IMR-90 (cell line): ENCODE results near the gene MAPK8IP1. TPM values are rescaled to one million over a fixed set of nuclear protein-coding genes. Genes with fewer than 3 reads are reported as not detected.
A peak's percentile ranks its signal among the peaks of the same experiment; 100 is the strongest.

Experiments used
- ATAC-seq: fragments of 200-7000 bp; cut with Tn5 transposase; 2 replicates; pipeline ENCODE4 v1.9.1; 2020; ENCODE audit warnings: low read depth, mild to moderate bottlenecking, moderate library complexity
- BruUV-seq: library from RNA; stranded (reverse); fragments of 400-500 nt; replicated peaks from 2 replicates; lab custom pipeline; 2021; lab: Mats Ljungman, UMichigan
- CTCF ChIA-PET: fragments of 300-600 bp; formaldehyde crosslinking; extraction: SDS; loops from one replicate; lab custom pipeline; 2021; ENCODE audit warnings: antibody characterized with exemption; lab: Yijun Ruan, JAX
- POLR2A ChIA-PET: fragments of 300-600 bp; sonication (Branson Sonifier 250); formaldehyde crosslinking; loops from one replicate; lab custom pipeline; 2022; ENCODE audit warnings: antibody characterized with exemption; ENCODE audit not compliant: unreplicated experiment; lab: Charles Lee
- DNase-seq: peaks from one replicate; pipeline ENCODE4 v3.0.0; 2013
- H2AFZ ChIP-seq: replicated peaks from 2 replicates; pipeline ENCODE3; 2013; ENCODE audit warnings: low read length, mild to moderate bottlenecking; ENCODE audit not compliant: poor library complexity
- H2AK5ac ChIP-seq: 2 replicates; pipeline ENCODE4 v1.6.1; 2013; ENCODE audit warnings: low read depth, low read length, inconsistent platforms
- H2AK9ac ChIP-seq: replicated peaks from 2 replicates; pipeline ENCODE3; 2013; ENCODE audit warnings: mild to moderate bottlenecking, low read depth, low read length, moderate library complexity; ENCODE audit not compliant: poor library complexity
- H2BK120ac ChIP-seq: 2 replicates; pipeline ENCODE4 v1.6.1; 2013; ENCODE audit warnings: low read depth, low read length, inconsistent platforms
- H2BK15ac ChIP-seq: 3 replicates; pipeline ENCODE4 v1.6.1; 2013; ENCODE audit warnings: low read depth, low read length, inconsistent platforms
- H2BK20ac ChIP-seq: 2 replicates; pipeline ENCODE4 v1.6.1; 2013; ENCODE audit warnings: low read depth, mild to moderate bottlenecking, inconsistent platforms, low read length, moderate library complexity
- H2BK5ac ChIP-seq: 2 replicates; pipeline ENCODE4 v1.6.1; 2013; ENCODE audit warnings: mild to moderate bottlenecking, low read depth, low read length, inconsistent platforms; ENCODE audit not compliant: poor library complexity, severe bottlenecking
- H3K14ac ChIP-seq: replicated peaks from 2 replicates; pipeline ENCODE4 v1.6.1; 2013; ENCODE audit warnings: low read depth, low read length, inconsistent platforms
- H3K18ac ChIP-seq: 2 replicates; pipeline ENCODE4 v1.6.1; 2013; ENCODE audit warnings: low read depth, low read length, control low read depth
- H3K23ac ChIP-seq: 2 replicates; pipeline ENCODE4 v1.6.1; 2013; ENCODE audit warnings: low read depth, low read length, inconsistent platforms
- H3K27ac ChIP-seq: 2 replicates; pipeline ENCODE4 v1.5.1; 2013; ENCODE audit warnings: mild to moderate bottlenecking, control low read depth, low read length; ENCODE audit not compliant: insufficient read depth
- H3K27me3 ChIP-seq: 2 replicates; pipeline ENCODE4 v1.6.1; 2013; ENCODE audit warnings: low read length; ENCODE audit not compliant: control insufficient read depth, insufficient read depth
- H3K36me3 ChIP-seq: 2 replicates; pipeline ENCODE4 v1.6.1; 2013; ENCODE audit warnings: low read length, mixed read lengths; ENCODE audit not compliant: control insufficient read depth, insufficient read depth
- H3K4ac ChIP-seq: 2 replicates; pipeline ENCODE4 v1.6.1; 2013; ENCODE audit warnings: low read depth, low read length, inconsistent platforms
- H3K4me1 ChIP-seq: 2 replicates; pipeline ENCODE4 v1.6.1; 2013; ENCODE audit warnings: low read length, mixed read lengths; ENCODE audit not compliant: control insufficient read depth, insufficient read depth
- H3K4me2 ChIP-seq: 2 replicates; pipeline ENCODE4 v1.6.1; 2013; ENCODE audit warnings: low read depth, mild to moderate bottlenecking, control low read depth, low read length, moderate library complexity
- H3K4me3 ChIP-seq: 2 replicates; pipeline ENCODE4 v1.5.1; 2013; ENCODE audit warnings: low read depth, mild to moderate bottlenecking, control low read depth, low read length, moderate library complexity; ENCODE audit not compliant: insufficient read depth
- H3K56ac ChIP-seq: 2 replicates; pipeline ENCODE4 v1.6.1; 2013; ENCODE audit warnings: low read length, inconsistent platforms; ENCODE audit not compliant: insufficient read depth; ENCODE audit errors: extremely low read depth
- H3K79me1 ChIP-seq, 2 experiments: 2 replicates each; pipeline ENCODE4 v1.6.1; 2013; ENCODE audit warnings: low read length in 2 of 2, inconsistent platforms in 1 of 2, low read depth in 1 of 2
- H3K9ac ChIP-seq: 2 replicates; pipeline ENCODE4 v1.6.1; 2013; ENCODE audit warnings: low read depth, low read length, control low read depth
- H3K9me1 ChIP-seq: 2 replicates; pipeline ENCODE4 v1.6.1; 2013; ENCODE audit warnings: low read length, inconsistent platforms; ENCODE audit not compliant: insufficient read depth
- H3K9me3 ChIP-seq: 2 replicates; pipeline ENCODE4 v1.6.1; 2013; ENCODE audit warnings: low read length; ENCODE audit not compliant: control insufficient read depth, insufficient read depth
- H4K20me1 ChIP-seq: 2 replicates; pipeline ENCODE4 v1.6.1; 2013; ENCODE audit warnings: low read length, inconsistent platforms; ENCODE audit not compliant: insufficient read depth
- H4K5ac ChIP-seq: 2 replicates; pipeline ENCODE4 v1.6.1; 2013; ENCODE audit warnings: mild to moderate bottlenecking, low read depth, low read length, control low read depth
- H4K8ac ChIP-seq, 2 experiments: 2 replicates each; pipeline ENCODE4 v1.6.1; 2013; ENCODE audit warnings: low read depth in 2 of 2, low read length in 2 of 2, control low read depth in 1 of 2, inconsistent platforms in 1 of 2
- H4K91ac ChIP-seq: 2 replicates; pipeline ENCODE4 v1.6.1; 2013; ENCODE audit warnings: low read depth, low read length, inconsistent platforms; ENCODE audit not compliant: insufficient read depth
- BHLHE40 ChIP-seq: fragments of 150-350 bp; IDR thresholded peaks from 2 replicates; pipeline ENCODE4 v1.6.1; 2016; ENCODE audit warnings: mild to moderate bottlenecking, low read depth, low read length
- CEBPB ChIP-seq: IDR thresholded peaks from 2 replicates; pipeline ENCODE4 v1.6.1; 2012; ENCODE audit warnings: low read depth, low read length, improper control_type of control experiment
- CHD1 ChIP-seq: IDR thresholded peaks from 2 replicates; pipeline ENCODE4 v1.6.1; 2012; ENCODE audit warnings: low read depth, low read length, improper control_type of control experiment
- FOS ChIP-seq: fragments of 150-350 bp; IDR thresholded peaks from 2 replicates; pipeline ENCODE4 v1.6.1; 2016; ENCODE audit warnings: low read depth, low read length
- MAFK ChIP-seq: IDR thresholded peaks from 2 replicates; pipeline ENCODE4 v1.6.1; 2012; ENCODE audit warnings: low read depth, low read length, improper control_type of control experiment
- MAZ ChIP-seq: IDR thresholded peaks from 2 replicates; pipeline ENCODE4 v1.6.1; 2012; ENCODE audit warnings: low read depth, mild to moderate bottlenecking, low read length, improper control_type of control experiment, moderate library complexity, borderline replicate concordance
- MXI1 ChIP-seq: IDR thresholded peaks from 2 replicates; pipeline ENCODE4 v1.6.1; 2012; ENCODE audit warnings: low read depth, mild to moderate bottlenecking, low read length, moderate library complexity, borderline replicate concordance
- NFE2L2 ChIP-seq: fragments of 150-350 bp; IDR thresholded peaks from 2 replicates; pipeline ENCODE4 v1.6.1; 2016; ENCODE audit warnings: low read depth, mild to moderate bottlenecking, low read length
- POLR2A ChIP-seq: IDR thresholded peaks from 2 replicates; pipeline ENCODE4 v1.6.1; 2012; ENCODE audit warnings: mild to moderate bottlenecking, low read depth, low read length
- RAD21 ChIP-seq: IDR thresholded peaks from 2 replicates; pipeline ENCODE4 v1.6.1; 2012; ENCODE audit warnings: low read length, improper control_type of control experiment
- RCOR1 ChIP-seq: IDR thresholded peaks from 2 replicates; pipeline ENCODE4 v1.6.1; 2012; ENCODE audit warnings: mild to moderate bottlenecking, low read length, improper control_type of control experiment; ENCODE audit not compliant: insufficient replicate concordance
- RFX5 ChIP-seq: IDR thresholded peaks from 2 replicates; pipeline ENCODE4 v1.8.0; 2012; ENCODE audit warnings: low read depth, mild to moderate bottlenecking, low read length, moderate library complexity
- SMC3 ChIP-seq: fragments of 150-350 bp; IDR thresholded peaks from 2 replicates; pipeline ENCODE4 v1.6.1; 2016; ENCODE audit warnings: low read depth, mild to moderate bottlenecking, antibody characterized with exemption, low read length, moderate library complexity
- WGBS, 2 experiments: methylation state at CpG; one replicate each; pipeline versions ENCODE4 v1.1.5 to v1.1.7; 2013; ENCODE audit warnings: missing lambda C conversion rate in 2 of 2; ENCODE audit not compliant: insufficient read length in 1 of 2; ENCODE audit errors: extremely low coverage in 2 of 2; 5-methylcytosine and 5-hydroxymethylcytosine counted together
- dilution Hi-C: fragments of 300-500 bp; cut with HindIII; formaldehyde crosslinking; loops from one replicate; pipeline ENCODE4 v1.14.3; 2018; ENCODE audit warnings: low sequenced_read_pairs; ENCODE audit not compliant: unreplicated experiment
- in situ Hi-C: fragments of 300-500 bp; cut with MboI; formaldehyde crosslinking; loops from 3 replicates; pipeline ENCODE4 v1.14.3; 2019; ENCODE audit warnings: low sequenced_read_pairs, inconsistent platforms, mixed read lengths
- intact Hi-C: fragments of 100-400 bp; cut with micrococcal nuclease; formaldehyde crosslinking; loops from 2 replicates; pipeline ENCODE4 v1.10.0; 2022
- polyA plus RNA-seq, 3 experiments: library from polyadenylated mRNA; depleted of rRNA; stranded (reverse); fragments of >200 nt; gene quantifications; 2 replicates each; pipeline ENCODE4 v1.2.3, GENCODE V29; 2012; ENCODE audit warnings: low replicate concordance in 1 of 3
- total RNA-seq: library from RNA; depleted of rRNA; stranded (reverse); fragments of >200 nt; gene quantifications from 2 replicates; pipeline ENCODE4 v1.2.3, GENCODE V29; 2012
- TF ChIP-seq, protein P1 (sequence below): conservative IDR thresholded peaks from 2 replicates; pipeline ENCODE4 v1.5.1; 2012; ENCODE audit warnings: mild to moderate bottlenecking, low read depth, low read length, improper control_type of control experiment
- TF ChIP-seq, protein P2 (sequence below): fragments of 150-350 bp; IDR thresholded peaks from 2 replicates; pipeline ENCODE4 v1.6.1; 2017; ENCODE audit warnings: mild to moderate bottlenecking, antibody characterized with exemption, low read length, low read depth
- TF ChIP-seq, protein P3 (sequence below): fragments of 150-350 bp; IDR thresholded peaks from 2 replicates; pipeline ENCODE4 v1.6.1; 2016; ENCODE audit warnings: low read depth, mild to moderate bottlenecking, low read length, moderate library complexity, borderline replicate concordance

The MAPK8IP1 gene
- total and polyA plus RNA-seq, 2 of the 4 experiments (the other 2 are of a cell fraction) = 6.5 to 9.6 TPM

DNA sequence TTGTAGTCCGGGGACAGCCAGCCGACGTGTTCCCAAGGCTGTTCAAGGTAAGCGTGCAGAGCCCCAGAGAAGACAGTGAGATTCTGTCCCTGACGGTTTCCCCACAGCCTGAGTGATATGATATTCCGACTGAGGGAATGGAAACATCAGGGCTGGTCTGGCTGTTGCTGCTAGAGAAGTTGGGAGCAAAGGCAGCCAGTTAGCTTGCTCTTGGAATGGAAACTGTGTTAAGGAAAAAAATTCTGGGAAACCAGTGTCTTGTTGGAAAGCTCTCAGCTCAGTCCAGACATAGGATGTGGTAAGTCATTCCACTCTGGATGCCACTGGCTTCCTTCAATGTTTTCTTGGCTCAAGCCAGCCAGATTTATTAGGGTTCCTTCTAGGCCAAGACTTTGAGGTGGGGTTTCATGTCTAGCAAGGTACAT, 29.4 kb upstream of the MAPK8IP1 start:
- Histone ChIP-seq H4K91ac (no peak overlapping the region), H3K79me1 (peaks cover 19 to 77% of the 10 kb centered on the region in 2 experiments), H3K56ac (no peak overlapping the region), H3K9me1 (peaks cover 26% of the 10 kb centered on the region), H2AK9ac (no peak overlapping the region), H3K9me3 (no peaks in the 10 kb centered on the region), H3K27me3 (no peaks in the 10 kb centered on the region), H3K4me1 (peaks cover 35% of the 10 kb centered on the region), H3K23ac (peak overlapping the region; percentile 15; the same call in 1 of the 2 replicates), H3K4me3 (no peak overlapping the region), H2BK15ac (no peak overlapping the region), H2BK5ac (peak overlapping the region; percentile 18), H4K5ac (no peak overlapping the region), H4K20me1 (peaks cover 31% of the 10 kb centered on the region), H2AFZ (no peak overlapping the region), H2AK5ac (peak overlapping the region; percentile 39; the same call in 1 of the 2 replicates), H4K8ac (no peak overlapping the region), H3K18ac (no peak overlapping the region), H3K4ac (peak overlapping the region; percentile 7; the same call in 1 of the 2 replicates), H2BK20ac (no peak overlapping the region; the same call in 1 of the 2 replicates), H3K27ac (peak overlapping the region; percentile 10; the same call in 1 of the 2 replicates), H3K4me2 (no peak overlapping the region), H3K36me3 (peaks cover 10% of the 10 kb centered on the region), H2BK120ac (no peak overlapping the region), H3K9ac (no peak overlapping the region), H3K14ac (no peak overlapping the region)
- intact Hi-C loops (no loop called here), dilution Hi-C loops (no loop called here), in situ Hi-C loops (no loop called here)
- BruUV-seq = no TSS peak
- TF ChIP-seq RCOR1 (no peak), MXI1 (no peak), BHLHE40 (no peak), CHD1 (no peak), FOS (no peak), MAZ (no peak), CEBPB (no peak), RFX5 (no peak), NFE2L2 (no peak), SMC3 (no peak), POLR2A (no peak), MAFK (no peak), RAD21 (no peak)
- TF ChIP-seq, protein P1, sequence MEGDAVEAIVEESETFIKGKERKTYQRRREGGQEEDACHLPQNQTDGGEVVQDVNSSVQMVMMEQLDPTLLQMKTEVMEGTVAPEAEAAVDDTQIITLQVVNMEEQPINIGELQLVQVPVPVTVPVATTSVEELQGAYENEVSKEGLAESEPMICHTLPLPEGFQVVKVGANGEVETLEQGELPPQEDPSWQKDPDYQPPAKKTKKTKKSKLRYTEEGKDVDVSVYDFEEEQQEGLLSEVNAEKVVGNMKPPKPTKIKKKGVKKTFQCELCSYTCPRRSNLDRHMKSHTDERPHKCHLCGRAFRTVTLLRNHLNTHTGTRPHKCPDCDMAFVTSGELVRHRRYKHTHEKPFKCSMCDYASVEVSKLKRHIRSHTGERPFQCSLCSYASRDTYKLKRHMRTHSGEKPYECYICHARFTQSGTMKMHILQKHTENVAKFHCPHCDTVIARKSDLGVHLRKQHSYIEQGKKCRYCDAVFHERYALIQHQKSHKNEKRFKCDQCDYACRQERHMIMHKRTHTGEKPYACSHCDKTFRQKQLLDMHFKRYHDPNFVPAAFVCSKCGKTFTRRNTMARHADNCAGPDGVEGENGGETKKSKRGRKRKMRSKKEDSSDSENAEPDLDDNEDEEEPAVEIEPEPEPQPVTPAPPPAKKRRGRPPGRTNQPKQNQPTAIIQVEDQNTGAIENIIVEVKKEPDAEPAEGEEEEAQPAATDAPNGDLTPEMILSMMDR = no peak
- TF ChIP-seq, protein P2, sequence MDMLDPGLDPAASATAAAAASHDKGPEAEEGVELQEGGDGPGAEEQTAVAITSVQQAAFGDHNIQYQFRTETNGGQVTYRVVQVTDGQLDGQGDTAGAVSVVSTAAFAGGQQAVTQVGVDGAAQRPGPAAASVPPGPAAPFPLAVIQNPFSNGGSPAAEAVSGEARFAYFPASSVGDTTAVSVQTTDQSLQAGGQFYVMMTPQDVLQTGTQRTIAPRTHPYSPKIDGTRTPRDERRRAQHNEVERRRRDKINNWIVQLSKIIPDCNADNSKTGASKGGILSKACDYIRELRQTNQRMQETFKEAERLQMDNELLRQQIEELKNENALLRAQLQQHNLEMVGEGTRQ = no peak
- TF ChIP-seq, protein P3, sequence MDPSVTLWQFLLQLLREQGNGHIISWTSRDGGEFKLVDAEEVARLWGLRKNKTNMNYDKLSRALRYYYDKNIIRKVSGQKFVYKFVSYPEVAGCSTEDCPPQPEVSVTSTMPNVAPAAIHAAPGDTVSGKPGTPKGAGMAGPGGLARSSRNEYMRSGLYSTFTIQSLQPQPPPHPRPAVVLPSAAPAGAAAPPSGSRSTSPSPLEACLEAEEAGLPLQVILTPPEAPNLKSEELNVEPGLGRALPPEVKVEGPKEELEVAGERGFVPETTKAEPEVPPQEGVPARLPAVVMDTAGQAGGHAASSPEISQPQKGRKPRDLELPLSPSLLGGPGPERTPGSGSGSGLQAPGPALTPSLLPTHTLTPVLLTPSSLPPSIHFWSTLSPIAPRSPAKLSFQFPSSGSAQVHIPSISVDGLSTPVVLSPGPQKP = no peak
- ATAC-seq = no peak
- DNase-seq = peak; percentile 43
- ChIA-PET POLR2A (no interaction called here), CTCF (no interaction called here)
- 83% methylated on average over 2 of the region's 6 CpGs; no CpG with 5 or more reads in 1 of the 2 experiments for WGBS, 2 experiments
